ENCODE results near the gene MAGI1.

Gene MAGI1

GRCh38 chr3:65379223-65379622, 659.5 kb downstream of the MAGI1 start:
- no peak for DNase-seq

- DNase-seq = no peak
These were observed 661.1 kb downstream of the MAGI1 start for GRCh38 chr3:65377637-65378036.

- DNase-seq = no peak
These were observed 662.3 kb downstream of the MAGI1 start for GRCh38 chr3:65376426-65376825.

GRCh38 chr3:65371053-65371452, 667.7 kb downstream of the MAGI1 start:
- no peak for DNase-seq

- no peak for DNase-seq
These were observed 669.9 kb downstream of the MAGI1 start for GRCh38 chr3:65368866-65369265.

- no peak for DNase-seq
These were observed 676.0 kb downstream of the MAGI1 start for GRCh38 chr3:65362688-65363087.

- DNase-seq = no peak
These were observed 677.3 kb downstream of the MAGI1 start for GRCh38 chr3:65361448-65361847.

- DNase-seq = no peak
These were observed 682.1 kb downstream of the MAGI1 start for GRCh38 chr3:65356331-65357248.

- DNase-seq = no peak
These were observed 683.8 kb downstream of the MAGI1 start for GRCh38 chr3:65354880-65355279.

- no peak for DNase-seq
These were observed 685.8 kb downstream of the MAGI1 start for GRCh38 chr3:65352951-65353350.

GRCh38 chr3:65351753-65352152, 687.0 kb downstream of the MAGI1 start:
- DNase-seq = no peak

GRCh38 chr3:65350801-65351476, 687.8 kb downstream of the MAGI1 start:
- DNase-seq = no peak

GRCh38 chr3:65348398-65348995, 690.2 kb downstream of the MAGI1 start:
- DNase-seq = no peak

GRCh38 chr3:65347166-65347565, 691.6 kb downstream of the MAGI1 start:
- DNase-seq = no peak

- DNase-seq = no peak
These were observed 693.9 kb downstream of the MAGI1 start for GRCh38 chr3:65344846-65345245.

- no peak for DNase-seq
These were observed 694.3 kb downstream of the MAGI1 start for GRCh38 chr3:65344444-65344843.

GRCh38 chr3:65343736-65344135, 695.0 kb downstream of the MAGI1 start:
- no peak for DNase-seq

- DNase-seq = no peak
These were observed 695.7 kb downstream of the MAGI1 start for GRCh38 chr3:65343026-65343425.

- DNase-seq = no peak
These were observed 696.5 kb downstream of the MAGI1 start for GRCh38 chr3:65342084-65342683.

GRCh38 chr3:65339192-65339740, 699.5 kb downstream of the MAGI1 start:
- DNase-seq = no peak

- DNase-seq = no peak
These were observed 700.1 kb downstream of the MAGI1 start for GRCh38 chr3:65338571-65338970.

GRCh38 chr3:65335587-65335986, 703.1 kb downstream of the MAGI1 start:
- no peak for DNase-seq

GRCh38 chr3:65334045-65334665, 704.6 kb downstream of the MAGI1 start:
- DNase-seq = no peak
